Measurements from ENCODE around the gene RPL18.

GRCh38 chr19:48629297-48629598 lies 10.3 kb upstream of the RPL18 start:
- no peak for TF ChIP-seq CTCF (conservative IDR thresholded peaks at IDR 0.05; ENCODE audit: low read length)
- no peak for TF ChIP-seq EZH2phosphoT487 (IDR thresholded peaks at IDR 0.05; ENCODE audit: borderline replicate concordance)
